HepG2 (cell line): ENCODE results near the gene BID. TPM values are rescaled to one million over a fixed set of nuclear protein-coding genes. Genes with fewer than 3 reads are reported as not detected.

ENCODE experiments used
- ATAC-seq: fragments of 200-7000 bp; cut with Tn5 transposase; 3 replicates; pipeline ENCODE4 v1.9.1; 2020; ENCODE audit warnings: mild to moderate bottlenecking, moderate library complexity
- BruUV-seq: library from RNA; stranded (reverse); fragments of 400-500 nt; replicated peaks from 2 replicates; lab custom pipeline; 2021; lab: Mats Ljungman, UMichigan
- CTCF ChIA-PET: fragments of 300-600 bp; formaldehyde crosslinking; extraction: SDS; loops from one replicate; lab custom pipeline; 2021; ENCODE audit warnings: low total read pairs, inconsistent platforms, low intra/inter-chr PET ratio; lab: Yijun Ruan, JAX
- POLR2A ChIA-PET: fragments of 350-600 bp; sonication (Branson Sonifier 250); formaldehyde crosslinking; loops from one replicate; lab custom pipeline; 2020; ENCODE audit warnings: antibody characterized with exemption, inconsistent platforms; lab: Yijun Ruan, JAX
- DNase-seq: peaks from one replicate; pipeline ENCODE4 v3.0.0-alpha.2; 2015; ENCODE audit warnings: low spot score
- FAIRE-seq: peaks from 3 replicates; lab custom pipeline; 2011; peaks lifted over from hg19 to GRCh38; lab: Jason Lieb, UNC
- H2AFZ ChIP-seq: one replicate; pipeline ENCODE4 v1.6.1; 2011; ENCODE audit warnings: low read length, inconsistent platforms
- H3K27ac ChIP-seq: fragments of 300-600 bp; 3 replicates; pipeline ENCODE4 v1.8.0; 2011; ENCODE audit warnings: mixed run types, mild to moderate bottlenecking, mixed read lengths, low read length, inconsistent platforms; ENCODE audit not compliant: insufficient read depth; ENCODE audit errors: extremely low read length
- H3K27me3 ChIP-seq, 2 experiments: fragments of 200-600 bp in 1 of 2; 2 replicates in 1 of 2; 3 replicates in 1 of 2; pipeline versions ENCODE4 v1.6.0 to v1.8.0; 2011; ENCODE audit warnings: low read length in 2 of 2, mild to moderate bottlenecking in 2 of 2, moderate library complexity in 2 of 2, inconsistent platforms in 1 of 2; ENCODE audit not compliant: insufficient read depth in 2 of 2, control insufficient read depth in 1 of 2
- H3K36me3 ChIP-seq, 2 experiments: fragments of 200-600 bp in 1 of 2; replicated peaks in 1 of 2; 2 replicates in 1 of 2; 3 replicates in 1 of 2; pipeline versions ENCODE4 v1.5.1 to v1.8.0; 2011; ENCODE audit warnings: low read length in 2 of 2, inconsistent platforms in 1 of 2; ENCODE audit not compliant: insufficient read depth in 2 of 2, control insufficient read depth in 1 of 2
- H3K4me1 ChIP-seq: 2 replicates; pipeline ENCODE4 v1.5.1; 2012; ENCODE audit warnings: low read length, inconsistent platforms; ENCODE audit not compliant: insufficient read depth
- H3K4me2 ChIP-seq: 2 replicates; pipeline ENCODE4 v1.6.0; 2011; ENCODE audit warnings: low read depth, low read length, inconsistent platforms
- H3K4me3 ChIP-seq, 3 experiments: fragments of 200-600 bp in 1 of 3; sonication (generic), shearing (Covaris generic) in 1 of 3; replicated peaks in 1 of 3; 2 replicates each; pipeline ENCODE4 v1.5.1; 2011 to 2016; ENCODE audit warnings: low read length in 3 of 3, inconsistent platforms in 2 of 3, low read depth in 2 of 3, mild to moderate bottlenecking in 2 of 3, control low read depth in 1 of 3, mixed read lengths in 1 of 3; ENCODE audit not compliant: insufficient read depth in 1 of 3
- H3K79me2 ChIP-seq: one replicate; pipeline ENCODE4 v1.6.1; 2011; ENCODE audit warnings: low read length, inconsistent platforms; ENCODE audit not compliant: insufficient read depth
- H3K9ac ChIP-seq: 2 replicates; pipeline ENCODE4 v1.6.0; 2011; ENCODE audit warnings: mild to moderate bottlenecking, low read depth, low read length, inconsistent platforms; ENCODE audit not compliant: insufficient read depth
- H3K9me3 ChIP-seq: 2 replicates; pipeline ENCODE4 v1.5.1; 2012; ENCODE audit warnings: mild to moderate bottlenecking, low read length
- H4K20me1 ChIP-seq: 2 replicates; pipeline ENCODE4 v1.6.0; 2011; ENCODE audit warnings: inconsistent platforms, mild to moderate bottlenecking, low read length, moderate library complexity; ENCODE audit not compliant: insufficient read depth
- ATRX ChIP-seq: sonication (generic); formaldehyde crosslinking; IDR thresholded peaks from 2 replicates; pipeline ENCODE4 v1.4.0; 2020; ENCODE audit warnings: missing genetic modification reagents, borderline replicate concordance
- EHMT2 ChIP-seq: fragments of 200-600 bp; sonication (generic); IDR thresholded peaks from 2 replicates; pipeline ENCODE4 v1.7.0; 2017; ENCODE audit warnings: antibody characterized with exemption, low read depth, low read length, borderline replicate concordance
- HES4 ChIP-seq: sonication (generic); formaldehyde crosslinking; IDR thresholded peaks from 2 replicates; pipeline ENCODE4 v1.9.0; 2021; ENCODE audit warnings: mild to moderate bottlenecking, missing genetic modification reagents, borderline replicate concordance
- HNRNPH1 ChIP-seq: fragments of 200-400 bp; formaldehyde crosslinking; optimal IDR thresholded peaks from 2 replicates; pipeline ENCODE3; 2017; ENCODE audit warnings: mild to moderate bottlenecking, low read depth, low read length
- KAT8 ChIP-seq: IDR thresholded peaks from 2 replicates; pipeline ENCODE4 v1.6.1; 2016; ENCODE audit warnings: missing genetic modification reagents, missing compliant biosample characterization
- KLF11 ChIP-seq: IDR thresholded peaks from 2 replicates; pipeline ENCODE4 v1.6.1; 2016; ENCODE audit warnings: missing compliant biosample characterization
- NKX3-1 ChIP-seq: sonication (generic); formaldehyde crosslinking; IDR thresholded peaks from 2 replicates; pipeline ENCODE4 v1.5.0; 2020; ENCODE audit warnings: missing genetic modification reagents
- SNRNP70 ChIP-seq: fragments of 200-400 bp; formaldehyde crosslinking; IDR thresholded peaks from 2 replicates; pipeline ENCODE4 v1.6.1; 2017; ENCODE audit warnings: mild to moderate bottlenecking, low read depth, low read length, moderate library complexity
- TAF1 ChIP-seq: sonication (generic); formaldehyde crosslinking; IDR thresholded peaks from 2 replicates; pipeline ENCODE4 v1.4.0; 2020; ENCODE audit warnings: missing genetic modification reagents
- THYN1 ChIP-seq: sonication (generic); formaldehyde crosslinking; IDR thresholded peaks from 2 replicates; pipeline ENCODE4 v1.8.1; 2023; ENCODE audit warnings: low read depth, mild to moderate bottlenecking, moderate library complexity, missing genetic modification reagents, borderline replicate concordance
- U2AF1 ChIP-seq: fragments of 200-400 bp; formaldehyde crosslinking; optimal IDR thresholded peaks from 2 replicates; pipeline ENCODE3; 2017; ENCODE audit warnings: mild to moderate bottlenecking, low read depth, low read length
- ZKSCAN1 ChIP-seq: fragments of 150-350 bp; IDR thresholded peaks from 2 replicates; pipeline ENCODE4 v1.6.1; 2014; ENCODE audit warnings: low read length
- ZNF547 ChIP-seq: sonication (generic); formaldehyde crosslinking; IDR thresholded peaks from 2 replicates; pipeline ENCODE4 v1.5.1; 2020; ENCODE audit warnings: mild to moderate bottlenecking, missing genetic modification reagents
- ZNF713 ChIP-seq: sonication (generic); formaldehyde crosslinking; IDR thresholded peaks from 2 replicates; pipeline ENCODE4 v1.4.0; 2020; ENCODE audit warnings: mild to moderate bottlenecking, missing genetic modification reagents
- ZNF720 ChIP-seq: sonication (generic); formaldehyde crosslinking; IDR thresholded peaks from 2 replicates; pipeline ENCODE4 v1.4.0; 2020; ENCODE audit warnings: missing genetic modification reagents
- ZSCAN9 ChIP-seq: IDR thresholded peaks from 2 replicates; pipeline ENCODE4 v1.6.1; 2016; ENCODE audit warnings: borderline replicate concordance
- WGBS: methylation state at CpG from one replicate; pipeline ENCODE4 v1.1.6; 2017; ENCODE audit warnings: low lambda C conversion rate; 5-methylcytosine and 5-hydroxymethylcytosine counted together
- in situ Hi-C: cut with HindIII; loops from 2 replicates; pipeline ENCODE4 v1.10.0; 2017; ENCODE audit warnings: low pct_unique_long_range_greater_than_20kb; ENCODE audit not compliant: extremely low pct_ligation_motif_present
- intact Hi-C: fragments of 100-400 bp; cut with micrococcal nuclease; formaldehyde crosslinking; loops from one replicate; pipeline ENCODE4 v1.10.0; 2022; ENCODE audit not compliant: unreplicated experiment
- polyA plus RNA-seq, 8 experiments: library from polyadenylated mRNA; depleted of rRNA in 3 of 8; stranded (reverse) in 7 of 8; unstranded in 1 of 8; fragments of >200 nt; fragmentation: Illumina TruSeq in 4 of 8; extraction: Trizol in 4 of 8; gene quantifications; 2 replicates each; pipeline versions ENCODE4 v1.2.1 to v1.2.3, GENCODE V29; 2011 to 2016; ENCODE audit warnings: low read depth in 4 of 8, missing spikeins in 1 of 8, mixed read lengths in 1 of 8; ENCODE audit not compliant: insufficient read depth in 1 of 8
- total RNA-seq, 5 experiments: library from RNA; depleted of rRNA; stranded (reverse); fragments of >200 nt; fragmentation: Illumina TruSeq; extraction: Trizol; gene quantifications; 2 replicates each; pipeline ENCODE4 v1.2.3, GENCODE V29; 2016; ENCODE audit warnings: low read depth in 1 of 5
- TF ChIP-seq, protein P1 (sequence below): sonication (generic); formaldehyde crosslinking; IDR thresholded peaks from 2 replicates; pipeline ENCODE4 v1.5.1; 2020; ENCODE audit warnings: mild to moderate bottlenecking, missing genetic modification reagents, moderate library complexity
- TF ChIP-seq, protein P2 (sequence below): IDR thresholded peaks from 2 replicates; pipeline ENCODE4 v1.6.1; 2016; ENCODE audit warnings: mild to moderate bottlenecking, missing biosample characterization, missing genetic modification reagents
- TF ChIP-seq, protein P3 (sequence below): sonication (generic); formaldehyde crosslinking; IDR thresholded peaks from 2 replicates; pipeline ENCODE4 v1.8.0; 2022; ENCODE audit warnings: missing genetic modification reagents, mild to moderate bottlenecking, borderline replicate concordance

BID gene
- total and polyA plus RNA-seq, 2 of the 13 experiments (the other 11 are each of a cell fraction or from before 2014, with no cell fraction given): 35.3 to 51.7 TPM

DNA sequence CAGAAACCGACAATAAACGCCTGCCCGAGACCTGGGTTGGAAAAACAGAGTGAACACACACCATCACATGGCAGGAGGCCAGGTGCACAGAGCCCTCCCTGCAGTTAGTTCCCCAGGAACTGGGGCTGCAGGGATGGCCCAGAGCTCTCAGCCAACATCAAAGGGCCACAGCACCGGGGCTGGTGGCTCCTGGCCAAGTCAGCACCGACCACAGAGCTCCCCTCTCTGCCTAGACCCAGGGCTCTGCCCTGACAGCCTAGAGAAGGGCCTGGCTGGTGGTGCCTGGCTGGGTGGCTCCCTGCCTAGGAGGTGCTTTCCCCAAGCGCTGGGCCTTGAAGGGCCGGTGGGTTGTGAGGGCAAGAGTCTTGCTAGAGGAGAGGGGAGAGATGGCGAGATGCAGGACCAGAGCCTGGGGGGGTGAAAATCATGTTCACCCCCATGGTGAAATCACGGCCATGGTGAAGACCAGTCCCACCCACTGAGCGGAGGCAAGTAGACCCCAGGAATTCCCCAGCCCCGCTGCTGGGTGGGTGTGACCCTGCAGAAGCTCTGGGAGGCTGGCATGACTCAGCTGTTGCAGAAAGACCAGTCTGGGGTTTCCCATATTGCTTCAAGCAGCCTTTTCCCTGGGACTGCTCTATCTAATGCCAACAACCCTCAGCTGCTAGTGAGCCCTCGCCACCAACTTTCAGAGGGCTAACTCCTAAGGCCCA is 7.2 kb upstream of the BID start:
- Histone ChIP-seq H2AFZ (no peak overlapping the region), H3K4me3 (peak overlapping the region in 2 of 3 experiments; percentile 17 to 59; a peak in 3 of 6 replicates), H3K4me2 (peak overlapping the region; percentile 73), H3K9ac (peak overlapping the region; percentile 26; the same call in 1 of the 2 replicates), H3K27me3 (no peaks in the 10 kb centered on the region; a peak in 1 of 5 replicates), H3K27ac (peak overlapping the region; percentile 44), H4K20me1 (no peaks in the 10 kb centered on the region), H3K4me1 (peaks cover 77% of the 10 kb centered on the region), H3K79me2 (peaks cover 6% of the 10 kb centered on the region), H3K36me3 (no peaks in the 10 kb centered on the region), H3K9me3 (no peaks in the 10 kb centered on the region)
- FAIRE-seq: peak; percentile 21
- in situ Hi-C loops: loop anchor here (5.0 kb wide), 1 partner anchor 39 kb away; no protein-coding TSS in a partner anchor
- peak; percentile 67 for ATAC-seq
- intact Hi-C loops: loop anchor here (2.0 kb wide), 1 partner anchor 23 kb away; no protein-coding TSS in a partner anchor
- peak; percentile 78 for DNase-seq
- POLR2A ChIA-PET: interaction anchor here (0.9 to 1.8 kb wide), 5 partner anchors 9 to 143 kb away, joined by 3 to 12 read pairs (median 5); partner anchors contain the start of gene BCL2L13
- CTCF ChIA-PET: interaction anchor here (1.0 kb wide), 1 partner anchor 27 kb away, joined by 3 read pairs; no protein-coding TSS in a partner anchor
- 6% methylated on average over 8 of the region's 12 CpGs for WGBS
- no TSS peak for BruUV-seq
- TF ChIP-seq SNRNP70: no peak
- TF ChIP-seq, protein P1, sequence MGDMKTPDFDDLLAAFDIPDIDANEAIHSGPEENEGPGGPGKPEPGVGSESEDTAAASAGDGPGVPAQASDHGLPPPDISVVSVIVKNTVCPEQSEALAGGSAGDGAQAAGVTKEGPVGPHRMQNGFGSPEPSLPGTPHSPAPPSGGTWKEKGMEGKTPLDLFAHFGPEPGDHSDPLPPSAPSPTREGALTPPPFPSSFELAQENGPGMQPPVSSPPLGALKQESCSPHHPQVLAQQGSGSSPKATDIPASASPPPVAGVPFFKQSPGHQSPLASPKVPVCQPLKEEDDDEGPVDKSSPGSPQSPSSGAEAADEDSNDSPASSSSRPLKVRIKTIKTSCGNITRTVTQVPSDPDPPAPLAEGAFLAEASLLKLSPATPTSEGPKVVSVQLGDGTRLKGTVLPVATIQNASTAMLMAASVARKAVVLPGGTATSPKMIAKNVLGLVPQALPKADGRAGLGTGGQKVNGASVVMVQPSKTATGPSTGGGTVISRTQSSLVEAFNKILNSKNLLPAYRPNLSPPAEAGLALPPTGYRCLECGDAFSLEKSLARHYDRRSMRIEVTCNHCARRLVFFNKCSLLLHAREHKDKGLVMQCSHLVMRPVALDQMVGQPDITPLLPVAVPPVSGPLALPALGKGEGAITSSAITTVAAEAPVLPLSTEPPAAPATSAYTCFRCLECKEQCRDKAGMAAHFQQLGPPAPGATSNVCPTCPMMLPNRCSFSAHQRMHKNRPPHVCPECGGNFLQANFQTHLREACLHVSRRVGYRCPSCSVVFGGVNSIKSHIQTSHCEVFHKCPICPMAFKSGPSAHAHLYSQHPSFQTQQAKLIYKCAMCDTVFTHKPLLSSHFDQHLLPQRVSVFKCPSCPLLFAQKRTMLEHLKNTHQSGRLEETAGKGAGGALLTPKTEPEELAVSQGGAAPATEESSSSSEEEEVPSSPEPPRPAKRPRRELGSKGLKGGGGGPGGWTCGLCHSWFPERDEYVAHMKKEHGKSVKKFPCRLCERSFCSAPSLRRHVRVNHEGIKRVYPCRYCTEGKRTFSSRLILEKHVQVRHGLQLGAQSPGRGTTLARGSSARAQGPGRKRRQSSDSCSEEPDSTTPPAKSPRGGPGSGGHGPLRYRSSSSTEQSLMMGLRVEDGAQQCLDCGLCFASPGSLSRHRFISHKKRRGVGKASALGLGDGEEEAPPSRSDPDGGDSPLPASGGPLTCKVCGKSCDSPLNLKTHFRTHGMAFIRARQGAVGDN (CRISPR knock-in tag): peak; percentile 84
- TF ChIP-seq, protein P2, sequence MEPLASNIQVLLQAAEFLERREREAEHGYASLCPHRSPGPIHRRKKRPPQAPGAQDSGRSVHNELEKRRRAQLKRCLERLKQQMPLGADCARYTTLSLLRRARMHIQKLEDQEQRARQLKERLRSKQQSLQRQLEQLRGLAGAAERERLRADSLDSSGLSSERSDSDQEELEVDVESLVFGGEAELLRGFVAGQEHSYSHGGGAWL: peak; percentile 31; the same call in 1 of the 2 replicates
- no peak for TF ChIP-seq ZNF713 (CRISPR knock-in tag)
- TF ChIP-seq HNRNPH1: no peak
- no peak for TF ChIP-seq NKX3-1 (CRISPR knock-in tag)
- TF ChIP-seq ZNF720 (CRISPR knock-in tag): no peak
- TF ChIP-seq ZSCAN9 (CRISPR knock-in tag): no peak; the same call in 1 of the 2 replicates
- peak; percentile 47; the same call in 1 of the 2 replicates for TF ChIP-seq KAT8 (CRISPR knock-in tag)
- TF ChIP-seq ZNF547 (CRISPR knock-in tag): peak; percentile 73; the same call in 1 of the 2 replicates
- TF ChIP-seq, protein P3, sequence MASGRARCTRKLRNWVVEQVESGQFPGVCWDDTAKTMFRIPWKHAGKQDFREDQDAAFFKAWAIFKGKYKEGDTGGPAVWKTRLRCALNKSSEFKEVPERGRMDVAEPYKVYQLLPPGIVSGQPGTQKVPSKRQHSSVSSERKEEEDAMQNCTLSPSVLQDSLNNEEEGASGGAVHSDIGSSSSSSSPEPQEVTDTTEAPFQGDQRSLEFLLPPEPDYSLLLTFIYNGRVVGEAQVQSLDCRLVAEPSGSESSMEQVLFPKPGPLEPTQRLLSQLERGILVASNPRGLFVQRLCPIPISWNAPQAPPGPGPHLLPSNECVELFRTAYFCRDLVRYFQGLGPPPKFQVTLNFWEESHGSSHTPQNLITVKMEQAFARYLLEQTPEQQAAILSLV: no peak
- no peak for TF ChIP-seq TAF1 (CRISPR knock-in tag)
- TF ChIP-seq ATRX (CRISPR knock-in tag): no peak
- TF ChIP-seq ZKSCAN1: no peak
- no peak for TF ChIP-seq U2AF1
- no peak for TF ChIP-seq THYN1 (CRISPR knock-in tag)
- no peak for TF ChIP-seq HES4 (CRISPR knock-in tag)
- TF ChIP-seq KLF11 (CRISPR knock-in tag): no peak
- TF ChIP-seq EHMT2: no peak
